GM19324 (cell line): ENCODE measurements around the gene TBX21.

Source experiments
- ATAC-seq: cut with Tn5 transposase; IDR thresholded peaks from one replicate; pipeline ENCODE4 v1.9.1; 2021; ENCODE audit warnings: mild to moderate bottlenecking, moderate library complexity; ENCODE audit not compliant: unreplicated experiment, low FRiP score

TBX21 gene

GRCh38 chr17:47712330-47713023 lies 20.6 kb upstream of the TBX21 start:
- no peak for ATAC-seq

GRCh38 chr17:47713980-47714700 lies 18.9 kb upstream of the TBX21 start:
- no peak for ATAC-seq

- ATAC-seq: no peak
Observed at GRCh38 chr17:47714773-47715396, 18.2 kb upstream of the TBX21 start.

- no peak for ATAC-seq
Observed at GRCh38 chr17:47715669-47716325, 17.2 kb upstream of the TBX21 start.

GRCh38 chr17:47716375-47716774 lies 16.7 kb upstream of the TBX21 start:
- ATAC-seq: no peak

- ATAC-seq: no peak
Observed at GRCh38 chr17:47717261-47717697, 15.8 kb upstream of the TBX21 start.

GRCh38 chr17:47717979-47718621 lies 14.9 kb upstream of the TBX21 start:
- no peak for ATAC-seq

- ATAC-seq: no peak
Observed at GRCh38 chr17:47718634-47719405, 14.2 kb upstream of the TBX21 start.

- no peak for ATAC-seq
Observed at GRCh38 chr17:47719411-47720152, 13.5 kb upstream of the TBX21 start.

- no peak for ATAC-seq
Observed at GRCh38 chr17:47720196-47720595, 12.8 kb upstream of the TBX21 start.

GRCh38 chr17:47720754-47721533 lies 12.1 kb upstream of the TBX21 start:
- no peak for ATAC-seq

GRCh38 chr17:47721725-47722124 lies 11.3 kb upstream of the TBX21 start:
- no peak for ATAC-seq

GRCh38 chr17:47724705-47725104 lies 8.3 kb upstream of the TBX21 start:
- no peak for ATAC-seq

GRCh38 chr17:47725446-47726111 lies 7.5 kb upstream of the TBX21 start:
- ATAC-seq: no peak

GRCh38 chr17:47726796-47727703 lies 6.0 kb upstream of the TBX21 start:
- no peak for ATAC-seq

GRCh38 chr17:47727704-47728036 lies 5.4 kb upstream of the TBX21 start:
- no peak for ATAC-seq
